ACC112 (cell line): ENCODE measurements around the gene RNASE1.
"Not testable (repeated sequence)": the region's sequence is repeated elsewhere in the genome, so short reads cannot be mapped to it uniquely, and the experiment has no call there.

ENCODE experiments used
- H2AFZ ChIP-seq: fragments of 200-600 bp; sonication (generic); one replicate; pipeline ENCODE4 v1.6.0; 2017; ENCODE audit warnings: antibody characterized with exemption, low read length; ENCODE audit not compliant: unreplicated experiment
- H3K27ac ChIP-seq: fragments of 200-600 bp; sonication (generic); 2 replicates; pipeline ENCODE4 v1.5.1; 2014; ENCODE audit warnings: low read depth, mild to moderate bottlenecking, antibody characterized with exemption, low read length, moderate library complexity
- H3K27me3 ChIP-seq: fragments of 200-600 bp; sonication (generic); 2 replicates; pipeline ENCODE4 v1.6.1; 2014; ENCODE audit warnings: mild to moderate bottlenecking, antibody characterized with exemption, low read length, moderate library complexity, mixed read lengths; ENCODE audit not compliant: insufficient read depth
- H3K36me3 ChIP-seq: fragments of 200-600 bp; sonication (generic); 2 replicates; pipeline ENCODE4 v1.6.1; 2016; ENCODE audit warnings: mild to moderate bottlenecking, antibody characterized with exemption, low read length, moderate library complexity, mixed read lengths; ENCODE audit not compliant: insufficient read depth
- H3K4me1 ChIP-seq: fragments of 200-600 bp; sonication (generic); one replicate; pipeline ENCODE4 v1.6.1; 2016; ENCODE audit warnings: low read length, mixed read lengths; ENCODE audit not compliant: insufficient read depth, unreplicated experiment, control insufficient read depth
- H3K4me3 ChIP-seq: fragments of 200-600 bp; sonication (generic); 2 replicates; pipeline ENCODE4 v1.5.1; 2014; ENCODE audit warnings: mild to moderate bottlenecking, low read depth, low read length
- H3K79me2 ChIP-seq: fragments of 200-600 bp; sonication (generic); one replicate; pipeline ENCODE4 v1.6.0; 2016; ENCODE audit warnings: low read length; ENCODE audit not compliant: control insufficient read depth, unreplicated experiment, insufficient read depth

RNASE1 gene

DNA sequence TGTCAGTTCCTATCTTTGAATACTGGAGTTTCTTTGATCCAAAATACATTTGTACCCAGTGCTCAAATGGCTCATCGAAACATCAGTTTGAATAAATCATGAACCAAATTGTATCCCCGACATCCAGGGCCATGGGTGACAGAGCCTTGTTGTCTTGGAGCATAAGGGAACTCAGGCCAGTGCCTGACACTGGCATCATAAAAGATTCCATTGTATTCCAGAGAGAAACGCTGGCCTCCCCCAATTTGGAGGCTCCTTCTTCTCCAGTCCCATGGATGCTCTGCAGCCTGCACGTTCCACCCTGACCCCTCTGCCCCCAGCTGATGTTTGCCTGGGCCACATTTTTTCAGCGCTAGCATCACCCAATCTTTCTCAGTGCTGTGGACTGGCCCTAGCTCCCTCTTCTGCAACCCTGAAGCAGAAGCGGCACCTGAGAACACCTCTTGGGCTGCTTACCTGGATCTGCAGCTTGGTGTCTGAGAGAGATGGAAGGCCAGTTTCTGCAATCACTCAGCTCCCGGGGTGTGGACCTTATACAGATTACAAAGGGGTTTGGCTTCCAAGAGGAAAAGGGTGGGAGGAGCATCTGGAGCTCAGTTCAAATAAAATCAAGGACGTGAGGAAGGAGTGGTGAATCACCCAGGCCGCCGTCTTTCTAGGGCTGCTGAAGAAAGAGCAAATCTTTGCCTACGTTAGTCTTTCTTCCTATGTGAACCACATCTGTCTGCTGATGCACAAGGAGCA, at the start of gene RNASE1:
Gene RNASE1 (minus strand): TSS at position 504 of the 744 bp plus-strand sequence. CDS start 776 bp downstream, outside the sequence.
- no peaks in the 10 kb centered on the region for H3K36me3 ChIP-seq
- no peaks in the 10 kb centered on the region for H3K4me1 ChIP-seq
- H3K27me3 ChIP-seq: peaks cover 85% of the 10 kb centered on the region
- H3K79me2 ChIP-seq: no peaks in the 10 kb centered on the region
- no peak within 1 kb of the TSS for H2AFZ ChIP-seq
- H3K27ac ChIP-seq: no peak within 1 kb of the TSS
- H3K4me3 ChIP-seq: no peak within 1 kb of the TSS

DNA sequence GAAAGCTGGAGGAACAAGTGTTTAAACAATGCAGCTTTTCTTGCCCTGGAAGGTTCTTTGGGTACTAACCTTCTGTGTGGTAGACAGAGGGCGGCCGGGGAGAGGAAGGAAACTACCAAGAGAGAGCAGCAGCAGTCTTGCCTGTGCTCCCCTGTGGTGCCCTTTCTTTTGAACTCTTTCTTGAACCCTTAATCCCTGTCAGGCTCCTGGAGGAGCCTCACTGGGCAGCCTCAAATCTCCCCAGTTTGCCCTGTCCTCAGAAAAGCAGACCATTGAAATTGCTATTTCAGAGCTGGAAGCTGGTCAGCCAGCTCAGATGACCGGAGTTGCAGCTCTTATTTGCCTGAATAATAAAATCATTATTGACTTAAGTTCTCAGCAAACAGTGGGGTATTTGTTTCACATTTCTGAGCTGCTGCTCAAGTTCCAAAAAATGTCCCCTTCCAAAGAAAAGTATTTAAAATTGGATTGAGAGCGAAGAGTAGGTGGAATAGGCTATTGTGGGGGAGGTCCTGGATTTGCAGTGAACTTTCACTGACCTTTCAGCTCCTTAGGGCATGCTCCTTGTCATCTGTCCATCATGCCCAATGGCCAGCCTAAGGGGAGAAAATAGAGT, 46.4 kb upstream of the RNASE1 start:
- H3K36me3 ChIP-seq: no peaks in the 10 kb centered on the region
- H3K4me3 ChIP-seq: no peak overlapping the region
- no peak overlapping the region for H2AFZ ChIP-seq

DNA sequence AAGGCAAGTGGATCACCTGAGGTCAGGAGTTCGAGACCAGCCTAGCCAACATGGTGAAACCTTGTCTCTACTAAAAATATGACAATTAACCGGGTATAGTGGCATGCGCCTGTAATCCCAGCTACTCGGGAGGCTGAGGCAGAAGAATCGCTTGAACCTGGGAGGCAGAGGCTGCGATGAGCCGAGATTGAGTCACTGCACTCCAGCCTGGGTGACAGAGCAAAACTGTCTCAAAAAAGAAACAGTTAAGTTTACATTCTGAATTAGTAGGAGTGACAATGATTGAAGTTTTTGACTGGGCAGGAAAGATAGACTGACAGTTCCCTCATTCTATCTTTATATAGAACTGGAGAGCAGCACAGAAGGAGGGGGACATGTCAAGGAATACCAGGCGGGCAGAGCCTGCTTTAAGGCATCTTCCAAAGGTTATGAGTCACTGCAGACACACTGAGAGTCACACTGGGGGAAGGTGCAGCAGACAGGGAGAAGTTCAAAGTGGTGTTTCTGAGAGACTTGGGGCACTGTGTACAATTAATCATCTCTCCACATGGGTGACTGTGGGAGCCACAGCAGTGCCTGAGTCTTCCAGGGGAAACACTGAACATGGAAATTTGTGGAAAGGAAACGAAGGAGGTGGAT, 45.8 kb upstream of the RNASE1 start:
- Histone ChIP-seq H2AFZ (no peak overlapping the region), H3K27ac (no peak overlapping the region), H3K79me2 (no peaks in the 10 kb centered on the region), H3K27me3 (peaks cover 37% of the 10 kb centered on the region), H3K36me3 (no peaks in the 10 kb centered on the region), H3K4me3 (no peak overlapping the region), H3K4me1 (peaks cover 9% of the 10 kb centered on the region)

More for the DNA sequence above, 46.4 kb upstream of the RNASE1 start:
- Histone ChIP-seq H3K27ac (no peak overlapping the region), H3K4me1 (peaks cover 9% of the 10 kb centered on the region), H3K27me3 (peaks cover 42% of the 10 kb centered on the region), H3K79me2 (no peaks in the 10 kb centered on the region)

DNA sequence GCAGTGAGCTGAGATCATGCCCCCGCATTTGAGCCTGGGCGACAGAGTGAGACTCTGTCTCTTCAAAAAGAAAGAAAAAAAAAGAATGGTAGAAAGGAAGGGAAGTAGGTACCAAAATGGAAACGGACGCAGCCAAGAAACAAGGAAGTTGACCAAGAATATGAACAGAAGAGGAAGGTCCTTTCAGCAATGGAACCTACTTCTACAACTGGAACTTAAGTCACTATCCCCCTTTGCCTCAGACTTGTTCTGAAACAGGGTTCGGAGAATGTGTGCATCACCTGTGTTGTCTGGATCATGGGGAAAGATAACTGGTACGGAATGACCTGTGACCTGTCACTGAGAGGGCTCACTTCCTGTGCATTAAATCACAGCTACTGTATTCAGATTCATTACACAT, 43.9 kb upstream of the RNASE1 start:
- H3K27ac ChIP-seq: no peak overlapping the region
- H3K36me3 ChIP-seq: no peaks in the 10 kb centered on the region
- no peak overlapping the region for H3K4me3 ChIP-seq
- H3K79me2 ChIP-seq: no peaks in the 10 kb centered on the region
- H3K4me1 ChIP-seq: peaks cover 9% of the 10 kb centered on the region
- H3K27me3 ChIP-seq: peaks cover 30% of the 10 kb centered on the region
- no peak overlapping the region for H2AFZ ChIP-seq

DNA sequence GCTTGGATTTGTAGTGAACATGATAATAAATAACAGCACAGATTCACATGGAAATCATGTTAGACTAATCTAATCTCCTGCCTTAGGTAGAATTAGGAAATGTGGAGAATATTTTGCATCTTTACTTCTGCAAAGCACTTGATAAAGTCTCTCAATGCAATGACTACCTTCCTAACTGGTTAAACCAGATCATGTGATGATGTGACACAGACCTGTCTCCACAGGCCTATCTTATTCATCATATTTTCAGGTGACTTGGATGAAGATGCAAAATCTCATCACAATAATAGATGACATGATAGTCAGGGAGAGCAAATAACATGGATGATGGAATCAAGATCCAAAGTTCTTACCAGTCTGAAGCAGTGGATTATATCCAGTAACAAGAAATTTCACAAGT, 38.5 kb upstream of the RNASE1 start:
- Histone ChIP-seq H3K36me3 (no peaks in the 10 kb centered on the region), H3K27ac (no peak overlapping the region), H3K27me3 (peaks cover 36% of the 10 kb centered on the region), H3K4me3 (no peak overlapping the region), H3K4me1 (no peaks in the 10 kb centered on the region), H2AFZ (no peak overlapping the region), H3K79me2 (no peaks in the 10 kb centered on the region)

DNA sequence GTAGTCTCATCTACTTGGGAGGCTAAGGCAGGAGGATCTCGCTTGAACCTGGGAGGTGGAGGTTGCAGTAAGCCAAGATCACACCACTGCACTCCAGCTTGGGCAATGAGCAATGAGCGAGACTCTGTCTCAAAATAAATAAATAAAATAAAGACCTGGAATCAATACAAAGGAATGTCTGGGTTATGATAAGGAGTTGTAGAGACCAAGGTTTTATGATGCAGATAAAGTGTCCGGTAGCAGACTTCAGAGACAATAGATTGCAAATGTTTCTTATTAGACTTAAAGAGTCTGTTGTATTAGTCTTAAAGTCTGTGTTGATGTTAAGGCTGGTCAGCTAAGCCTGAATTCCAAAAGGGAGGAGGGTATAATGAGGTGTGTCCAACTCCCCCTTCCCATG, 35.2 kb upstream of the RNASE1 start:
- Histone ChIP-seq H2AFZ (no peak overlapping the region), H3K4me3 (no peak overlapping the region), H3K27ac (no peak overlapping the region), H3K36me3 (no peaks in the 10 kb centered on the region), H3K27me3 (peaks cover 30% of the 10 kb centered on the region), H3K79me2 (no peaks in the 10 kb centered on the region), H3K4me1 (no peaks in the 10 kb centered on the region)

DNA sequence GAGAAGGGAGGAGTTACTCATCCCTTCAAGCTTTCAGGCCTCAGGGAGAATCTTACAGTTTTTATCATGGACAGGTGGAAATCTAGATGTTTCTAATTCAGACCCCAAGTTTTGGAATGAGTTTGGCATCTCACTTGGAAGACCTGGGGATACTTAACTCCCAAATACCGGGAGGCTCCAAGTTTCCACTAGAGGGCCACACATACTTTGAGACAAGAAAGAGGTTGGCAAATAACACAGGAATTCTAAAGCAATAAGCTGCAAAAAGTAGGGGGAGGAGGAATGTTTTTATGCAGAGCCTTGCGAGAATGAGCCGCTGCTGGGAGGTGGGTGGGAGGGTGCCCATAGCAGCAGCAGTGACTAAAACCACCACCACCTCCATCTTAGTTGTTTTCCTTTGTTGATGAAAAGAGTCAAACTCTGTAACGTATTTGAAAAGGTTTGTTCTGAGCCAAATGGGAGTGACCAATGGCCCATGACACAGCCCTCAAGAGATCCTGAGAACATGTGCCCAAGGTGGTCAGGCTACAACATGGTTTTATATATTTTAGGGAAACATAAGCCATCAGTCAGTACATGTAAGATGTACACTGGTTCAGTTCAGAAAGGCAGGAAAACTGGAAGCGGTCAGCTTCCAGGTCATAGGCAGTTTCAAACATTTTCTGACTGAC, 34.2 kb upstream of the RNASE1 start:
- Histone ChIP-seq H3K4me1 (no peaks in the 10 kb centered on the region), H3K79me2 (no peaks in the 10 kb centered on the region), H3K27ac (no peak overlapping the region), H3K27me3 (peaks cover 31% of the 10 kb centered on the region), H3K36me3 (no peaks in the 10 kb centered on the region), H2AFZ (no peak overlapping the region), H3K4me3 (no peak overlapping the region)

DNA sequence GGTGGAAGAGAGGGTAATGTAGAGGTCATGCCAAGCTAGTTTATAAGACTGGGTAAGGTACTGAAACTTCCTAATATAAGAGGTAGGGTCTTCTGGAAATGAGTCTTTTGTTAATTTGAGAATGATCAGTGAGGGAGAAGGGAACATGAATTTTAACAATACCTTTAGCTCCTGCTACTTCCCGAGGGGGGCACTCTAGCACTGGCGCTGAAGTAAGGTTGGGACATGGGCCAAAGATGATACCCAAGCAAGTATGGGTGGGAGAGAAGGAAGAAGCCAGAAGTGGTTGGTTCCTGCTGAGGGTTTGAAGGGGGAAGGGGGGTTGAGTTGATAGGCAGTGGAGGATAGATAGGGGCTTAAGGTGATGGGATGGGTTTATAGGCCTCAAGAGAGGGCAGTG, 32.3 kb upstream of the RNASE1 start:
- H3K4me1 ChIP-seq: no peaks in the 10 kb centered on the region
- no peak overlapping the region for H2AFZ ChIP-seq
- H3K27ac ChIP-seq: no peak overlapping the region
- H3K4me3 ChIP-seq: no peak overlapping the region
- no peaks in the 10 kb centered on the region for H3K36me3 ChIP-seq
- H3K27me3 ChIP-seq: peaks cover 34% of the 10 kb centered on the region
- no peaks in the 10 kb centered on the region for H3K79me2 ChIP-seq

DNA sequence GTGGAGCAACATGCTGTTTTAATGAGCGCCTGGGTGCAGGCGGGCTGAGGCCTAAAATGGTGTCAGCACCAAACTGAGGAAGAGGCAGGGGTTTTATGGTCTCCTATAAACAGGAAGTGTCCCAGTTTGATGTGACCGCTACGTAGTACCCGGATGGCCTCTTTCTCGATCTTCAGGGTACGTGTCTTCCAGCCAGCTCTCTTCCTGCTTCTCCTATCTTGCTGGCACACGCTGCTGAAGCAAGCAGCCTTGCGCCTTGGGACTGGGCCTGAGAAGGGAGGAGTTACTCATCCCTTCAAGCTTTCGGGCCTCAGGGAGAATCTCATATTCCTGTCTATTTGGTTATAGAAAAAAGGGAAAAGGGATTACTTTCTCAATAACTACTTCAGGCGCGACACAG, 28.2 kb upstream of the RNASE1 start:
- H3K4me1 ChIP-seq: no peaks in the 10 kb centered on the region
- no peak overlapping the region for H3K4me3 ChIP-seq

DNA sequence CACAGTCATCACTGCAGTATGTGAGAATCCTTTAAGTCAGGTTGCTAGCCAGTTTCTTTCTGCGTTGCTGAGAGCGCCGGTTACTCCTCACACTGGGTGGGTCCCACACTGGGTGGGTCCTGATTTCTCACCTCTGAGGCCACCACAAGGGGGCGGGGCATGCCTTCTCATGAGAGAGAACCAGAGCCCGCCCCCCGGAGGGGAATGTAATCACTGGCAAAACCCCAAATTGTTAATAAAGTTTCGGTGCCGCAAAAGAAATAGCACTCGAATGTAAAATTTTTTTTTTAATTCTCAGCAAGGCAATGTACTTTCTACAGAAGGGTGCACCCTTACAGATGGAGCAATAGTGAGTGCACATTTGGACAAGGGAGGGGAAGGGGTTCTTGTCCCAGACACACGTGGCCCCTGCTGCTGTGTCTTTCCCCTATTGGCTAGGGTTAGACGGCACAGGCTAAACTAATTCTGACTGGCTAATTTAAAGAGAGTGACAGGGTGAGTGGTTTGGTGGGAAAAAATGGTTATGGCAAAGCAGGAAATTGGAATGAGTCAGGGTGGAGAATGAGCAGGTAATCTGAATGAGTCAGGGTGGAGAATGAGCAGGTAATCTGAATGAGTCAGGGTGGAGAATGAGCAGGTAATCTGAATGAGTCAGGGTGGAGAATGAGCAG, 25.5 kb upstream of the RNASE1 start:
- H3K4me3 ChIP-seq, H3K79me2 ChIP-seq, H2AFZ ChIP-seq, H3K36me3 ChIP-seq, H3K27ac ChIP-seq, H3K4me1 ChIP-seq: not testable (repeated sequence)
- peaks cover 28% of the 10 kb centered on the region for H3K27me3 ChIP-seq

More for the DNA sequence above, 28.2 kb upstream of the RNASE1 start:
- H3K79me2 ChIP-seq: no peaks in the 10 kb centered on the region
- H2AFZ ChIP-seq: no peak overlapping the region
- no peak overlapping the region for H3K27ac ChIP-seq
- no peaks in the 10 kb centered on the region for H3K36me3 ChIP-seq
- peaks cover 32% of the 10 kb centered on the region for H3K27me3 ChIP-seq
